CD4-positive, alpha-beta T cell treated with Interleukin-15 for 1 hour (primary cell): ENCODE data around the gene NUP133.
"Not testable (repeated sequence)": the region's sequence is repeated elsewhere in the genome, so short reads cannot be mapped to it uniquely, and the experiment has no call there.

Experiments
- DNase-seq: peaks from one replicate; pipeline ENCODE4 v3.0.0-alpha.2; 2020

NUP133 gene

DNA sequence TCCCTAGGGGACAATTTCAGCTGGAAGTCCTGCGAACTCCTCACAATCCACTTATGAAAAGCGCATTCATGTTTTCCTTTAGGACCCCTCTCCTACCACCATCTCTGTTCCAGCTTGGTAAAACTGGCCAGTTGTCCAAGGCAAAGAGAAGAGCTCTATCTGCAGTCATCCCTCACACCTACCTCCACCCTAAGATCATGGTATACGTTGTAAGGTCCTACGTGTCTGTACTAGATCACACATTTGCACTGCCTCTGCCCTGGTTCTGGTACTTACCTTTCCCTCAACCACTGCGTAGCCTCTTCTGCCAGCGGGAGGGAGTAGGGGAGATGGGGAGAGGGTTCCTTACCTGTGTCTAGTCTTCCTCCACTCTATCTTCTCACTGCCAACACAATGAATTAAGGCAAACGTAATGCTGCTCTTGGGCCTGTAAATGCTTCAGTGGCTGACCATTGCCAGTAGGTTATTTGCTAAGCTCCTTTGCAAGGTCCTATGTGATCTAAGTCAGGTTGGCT lies 739 bp upstream of the NUP133 start:
- DNase-seq: no peak

DNA sequence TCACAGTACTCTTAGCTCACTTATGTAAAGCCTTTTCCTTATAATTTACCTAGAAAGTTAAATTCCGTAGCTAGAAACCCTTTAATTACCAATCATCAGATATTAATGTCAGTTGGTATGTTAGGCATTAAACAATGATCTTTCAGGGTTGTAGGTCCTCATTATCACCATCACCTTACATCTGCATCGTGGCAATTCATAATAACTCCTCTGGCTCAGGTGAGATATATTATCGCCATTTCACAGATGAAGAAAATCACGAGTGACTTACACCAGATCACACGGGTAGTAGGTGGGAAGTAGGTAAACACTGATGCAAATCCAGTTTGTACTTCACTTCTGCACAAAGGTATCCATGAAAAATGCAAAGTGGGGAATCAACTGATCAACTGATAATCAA lies 639 bp downstream of the NUP133 start:
- no peak for DNase-seq

- DNase-seq: no peak
Observed at GRCh38 chr1:229506633-229507032, 1.5 kb downstream of the NUP133 start.

- DNase-seq: no peak
Observed at GRCh38 chr1:229495782-229496181, 12.4 kb downstream of the NUP133 start.

GRCh38 chr1:229487181-229487580 lies 21.0 kb downstream of the NUP133 start:
- DNase-seq: no peak

- no peak for DNase-seq
Observed at GRCh38 chr1:229485318-229485717, 22.8 kb downstream of the NUP133 start.

DNA sequence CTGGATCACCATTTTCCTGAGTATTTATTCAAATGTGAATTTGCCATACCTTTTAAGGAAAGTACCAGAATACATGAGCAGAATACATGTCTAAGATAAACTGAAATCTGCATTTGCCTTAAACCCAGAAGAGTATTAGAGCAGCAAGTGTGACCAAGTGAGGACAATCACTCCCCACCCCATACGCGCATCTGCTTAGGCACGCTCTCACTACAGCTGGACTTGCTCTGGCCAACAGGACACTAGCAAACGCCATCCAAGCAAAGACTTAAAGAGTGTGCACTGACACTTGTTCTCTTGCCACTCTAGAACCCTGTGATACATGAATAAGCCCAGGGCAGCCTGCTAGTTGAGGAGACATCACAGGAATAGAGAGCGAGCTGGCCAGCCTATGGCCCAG lies 25.6 kb downstream of the NUP133 start:
- no peak for DNase-seq

GRCh38 chr1:229480495-229480894 lies 27.6 kb downstream of the NUP133 start:
- DNase-seq: peak; percentile 38

GRCh38 chr1:229479660-229480399 lies 28.3 kb downstream of the NUP133 start:
- DNase-seq: peak; percentile 33

DNA sequence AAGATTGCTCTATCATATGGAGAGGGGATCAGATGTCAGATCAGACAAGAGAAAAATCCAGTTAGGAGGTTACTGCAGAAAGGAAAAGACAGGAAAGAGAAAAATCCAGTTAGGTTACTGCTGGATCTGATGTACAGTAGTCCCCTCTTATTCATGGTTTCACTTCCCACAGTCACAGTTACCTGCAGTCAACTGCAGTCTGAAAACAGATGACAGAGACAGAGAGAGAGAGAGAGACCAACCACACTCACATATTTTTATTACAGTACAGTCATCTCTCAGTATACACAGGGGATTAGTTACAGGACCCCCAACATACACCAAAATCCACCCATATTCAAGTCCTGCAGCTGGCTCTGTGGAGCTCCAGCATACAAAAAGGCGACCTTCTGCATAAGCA lies 29.3 kb downstream of the NUP133 start:
- DNase-seq: no peak

- not testable (repeated sequence) for DNase-seq
Observed at GRCh38 chr1:229475859-229476258, 32.3 kb downstream of the NUP133 start.

DNA sequence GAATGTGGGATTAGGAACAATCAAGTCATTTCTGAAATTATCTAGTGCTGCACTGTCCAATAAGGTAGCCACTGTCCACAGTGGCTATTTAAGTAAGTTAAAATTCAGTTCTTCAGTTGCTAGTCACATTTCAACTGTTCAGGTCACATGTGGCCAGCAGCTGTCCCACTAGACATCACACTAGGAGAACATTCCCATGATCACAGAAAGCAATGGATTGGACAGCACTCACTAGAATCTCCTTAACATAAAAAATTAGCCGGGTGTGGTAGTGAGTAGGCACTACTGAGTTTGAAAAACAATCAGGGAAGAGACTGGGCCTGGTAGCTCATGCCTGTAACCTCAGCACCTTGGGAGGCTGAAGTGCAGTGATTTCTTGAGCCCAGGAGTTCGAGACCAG lies 33.6 kb downstream of the NUP133 start:
- DNase-seq: no peak

- DNase-seq: no peak
Observed at GRCh38 chr1:229471175-229471574, 37.0 kb downstream of the NUP133 start.

GRCh38 chr1:229470406-229471043 lies 37.6 kb downstream of the NUP133 start:
- DNase-seq: no peak

DNA sequence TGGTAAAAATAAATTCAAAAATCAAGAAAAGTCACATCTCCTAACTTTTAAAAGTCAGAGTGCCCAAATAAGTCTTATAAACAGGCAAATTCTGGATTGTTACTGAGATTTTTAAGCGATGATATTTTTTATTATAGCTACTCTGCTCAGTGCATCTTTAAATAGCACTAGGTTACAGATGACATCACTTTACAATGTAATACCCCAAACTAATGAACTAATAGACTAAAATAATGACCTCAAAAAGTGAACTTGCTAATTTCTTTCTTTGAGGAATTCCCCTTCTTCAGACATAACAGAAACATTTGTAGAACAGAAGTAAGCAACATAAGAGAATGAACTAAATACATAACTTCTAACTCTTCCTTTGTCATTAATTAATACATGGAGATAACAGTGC lies 41.3 kb downstream of the NUP133 start:
- no peak for DNase-seq

DNA sequence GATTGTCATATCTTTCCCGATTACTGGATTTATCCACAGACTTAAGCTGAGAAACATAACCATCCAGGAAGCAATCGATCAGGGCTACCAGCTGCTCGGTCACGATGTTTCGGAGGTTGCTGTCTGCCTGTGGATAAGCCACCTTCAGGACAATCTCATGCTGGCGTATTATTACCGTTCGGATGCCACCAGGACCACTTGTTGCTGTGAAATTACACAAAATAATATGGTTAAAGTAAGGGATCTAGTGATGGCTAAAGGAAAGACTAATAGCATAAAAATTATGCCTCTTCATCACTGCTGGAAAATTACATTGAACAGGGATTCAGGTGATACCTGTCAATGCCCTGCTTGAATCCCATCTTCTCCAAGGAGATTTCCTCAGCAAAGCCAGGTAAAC lies 43.5 kb downstream of the NUP133 start:
- DNase-seq: no peak

GRCh38 chr1:229461032-229461668 lies 47.0 kb downstream of the NUP133 start:
- no peak for DNase-seq

- DNase-seq: no peak
Observed at GRCh38 chr1:229459815-229460214, 48.3 kb downstream of the NUP133 start.

- no peak for DNase-seq
Observed at GRCh38 chr1:229457436-229457835, 50.7 kb downstream of the NUP133 start.

DNA sequence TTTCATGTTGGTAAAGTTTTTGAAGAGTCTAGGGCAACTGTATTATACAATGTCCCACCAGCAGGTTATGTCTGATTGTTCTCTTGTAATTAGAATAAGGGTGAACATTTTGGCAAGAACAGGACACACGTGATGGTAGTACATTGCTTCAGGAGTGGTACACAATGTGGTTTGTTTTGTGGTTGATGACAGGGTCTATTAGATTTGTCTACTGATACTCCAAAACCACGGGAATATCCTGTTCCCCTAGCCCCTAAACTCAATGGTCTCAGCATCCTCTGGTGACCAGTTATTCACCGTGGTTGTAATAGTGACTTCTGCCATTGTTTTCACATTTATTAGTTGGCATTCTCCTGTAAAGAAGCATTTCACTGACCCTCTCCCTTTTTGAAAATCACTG lies 52.1 kb downstream of the NUP133 start:
- no peak for DNase-seq

DNA sequence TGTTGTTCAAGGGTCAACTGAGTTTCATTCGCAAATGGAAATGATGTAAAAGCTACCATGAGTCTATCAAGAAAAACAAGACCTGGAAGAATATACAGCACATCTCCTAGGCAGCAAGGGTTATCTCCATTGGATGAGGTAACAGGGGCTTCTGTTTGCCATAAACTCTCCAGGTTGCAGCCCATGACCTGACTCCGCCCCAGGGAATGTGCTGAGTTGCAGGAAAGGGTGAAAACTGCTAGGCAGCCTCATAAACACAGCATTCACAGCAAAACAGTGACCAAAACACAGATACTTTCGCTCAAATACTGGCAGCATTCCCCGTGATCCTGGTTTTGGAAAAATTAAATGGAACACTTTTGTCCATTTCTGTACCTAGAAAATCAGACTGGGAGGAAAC lies 54.1 kb downstream of the NUP133 start:
- DNase-seq: no peak

DNA sequence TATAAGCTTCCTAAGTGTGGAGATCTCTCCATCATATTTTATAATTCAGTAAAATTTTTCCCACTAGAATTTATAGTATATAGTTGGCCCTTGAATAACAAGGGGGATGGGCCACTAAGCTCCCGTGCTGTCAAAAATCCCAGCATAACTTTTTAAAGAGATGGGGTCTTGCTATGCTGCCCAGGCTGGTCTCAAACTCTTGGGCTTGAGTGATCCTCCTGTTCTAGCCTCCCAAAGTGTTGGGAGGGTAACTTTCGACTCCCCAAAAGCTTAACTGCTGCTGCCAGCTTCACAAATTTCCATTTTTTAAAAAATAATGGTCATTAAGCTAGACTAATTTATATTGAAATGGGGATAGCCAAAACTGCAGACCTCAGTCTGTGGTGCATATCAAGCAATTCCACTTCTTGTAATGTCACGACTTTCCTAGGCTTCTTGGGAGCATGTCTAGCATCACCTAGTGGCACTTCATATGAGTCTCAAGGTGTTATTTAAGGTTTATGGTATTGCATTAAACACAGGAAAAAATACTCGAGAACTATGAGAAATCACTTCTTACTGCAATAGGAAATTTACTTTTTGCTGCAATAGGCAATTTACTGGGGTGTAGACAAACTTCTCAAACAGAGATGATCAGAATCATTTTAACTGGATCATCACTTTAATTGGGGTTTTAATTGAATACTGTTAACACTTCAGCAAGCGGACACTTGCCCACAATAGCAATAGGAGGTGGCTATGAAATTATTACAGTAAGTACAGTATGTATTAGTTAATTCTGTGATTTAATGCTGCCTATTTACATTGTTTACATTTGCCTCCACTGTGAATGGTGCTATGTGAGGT lies 55.0 kb downstream of the NUP133 start:
- DNase-seq: no peak

GRCh38 chr1:229448845-229449244 lies 59.3 kb downstream of the NUP133 start:
- no peak for DNase-seq
